ENCODE measurements around the gene PDPR. TPM values are rescaled to one million over a fixed set of nuclear protein-coding genes. Genes with fewer than 3 reads are reported as not detected.
A peak's percentile ranks its signal among the peaks of the same experiment; 100 is the strongest.
"Not testable (repeated sequence)": the region's sequence is repeated elsewhere in the genome, so short reads cannot be mapped to it uniquely, and the experiment has no call there.

PDPR gene
- 13.3 and 13.4 TPM in 2 replicates for polyA plus RNA-seq (2013)

- H3K9me3 ChIP-seq (ENCODE audit: insufficient read depth, low read depth, low read length); H2BK120ac ChIP-seq (ENCODE audit: insufficient read depth, low read length, poor library complexity); H2BK12ac ChIP-seq (ENCODE audit: low read length); H3K9ac ChIP-seq (ENCODE audit: low read length); H4K91ac ChIP-seq (ENCODE audit: low read depth, low read length); H3K4ac ChIP-seq (ENCODE audit: low read depth, low read length); H3K27me3 ChIP-seq (ENCODE audit: insufficient read depth, low read length); H4K12ac ChIP-seq (ENCODE audit: low read depth, low read length); H2AK5ac ChIP-seq (ENCODE audit: low read length); H2BK5ac ChIP-seq (ENCODE audit: low read depth, low read length, poor library complexity); H3K27ac ChIP-seq (ENCODE audit: low read depth, low read length); H3K18ac ChIP-seq (ENCODE audit: low read length); H3K23ac ChIP-seq (ENCODE audit: low read length); H3K79me1 ChIP-seq (ENCODE audit: low read length); H3K36me3 ChIP-seq (ENCODE audit: control insufficient read depth in 1 of 2, insufficient read depth in 2 of 2, low read length in 2 of 2); H3K79me2 ChIP-seq (ENCODE audit: control insufficient read depth, insufficient read depth, low read length, poor library complexity); H3K4me1 ChIP-seq (ENCODE audit: control insufficient read depth in 1 of 2, insufficient read depth in 2 of 2, low read length in 2 of 2): not testable (repeated sequence)
- Histone ChIP-seq H4K8ac (ENCODE audit: low read depth, low read length) (peak within 1 kb of the TSS; percentile 77), H3K4me2 (ENCODE audit: low read length) (peak within 1 kb of the TSS; percentile 71), H3K4me3 (ENCODE audit: low read depth, low read length) (peak within 1 kb of the TSS; percentile 80), H2AFZ (ENCODE audit: insufficient read depth, low read length, poor library complexity) (peak within 1 kb of the TSS; percentile 80), H3K14ac (ENCODE audit: low read length) (peak within 1 kb of the TSS; percentile 14)
- peak; percentile 87 to 90 for DNase-seq
- no CpG with 5 or more reads among the region's 88 CpGs for WGBS (ENCODE audit: extremely low coverage, insufficient coverage, insufficient read length)
These were observed at the start of gene PDPR for GRCh38 chr16:70113982-70114826. TSS of gene PDPR (plus strand) at chr16:70114332. CDS start at chr16:70120493, 6,161 bp downstream.

DNA sequence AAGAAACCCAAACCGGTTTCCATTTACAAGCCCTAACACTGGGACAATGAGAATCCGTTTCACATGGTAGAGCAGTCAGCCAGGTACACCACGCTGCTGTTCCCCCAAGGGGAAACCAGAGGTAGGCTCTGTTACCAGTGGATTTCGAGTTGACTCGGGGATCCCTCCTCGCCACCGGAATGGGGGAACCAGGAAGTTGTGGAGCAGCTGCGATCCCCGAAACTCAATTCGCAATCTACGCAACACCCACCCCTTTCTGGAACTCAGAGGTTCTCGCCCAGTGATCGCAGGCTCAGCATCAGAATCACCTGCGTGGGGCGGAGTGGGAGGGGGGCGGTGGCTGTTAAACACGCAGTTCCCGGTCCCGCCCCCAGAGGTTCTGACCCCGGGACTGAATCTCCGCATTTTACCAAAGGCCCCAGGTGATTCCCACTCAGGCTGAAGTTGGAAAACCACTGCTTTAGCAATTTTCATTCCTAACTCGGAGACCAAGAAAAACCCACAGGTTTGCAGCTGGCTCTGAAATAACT is 49.2 kb upstream of the PDPR start:
- not testable (repeated sequence) for H3K79me2 ChIP-seq (ENCODE audit: control insufficient read depth, insufficient read depth, low read length, poor library complexity); H3K23ac ChIP-seq (ENCODE audit: low read length); H4K12ac ChIP-seq (ENCODE audit: low read depth, low read length); H2AK5ac ChIP-seq (ENCODE audit: low read length); H3K36me3 ChIP-seq (ENCODE audit: control insufficient read depth in 1 of 2, insufficient read depth in 2 of 2, low read length in 2 of 2); H4K91ac ChIP-seq (ENCODE audit: low read depth, low read length); H2AFZ ChIP-seq (ENCODE audit: insufficient read depth, low read length, poor library complexity); H3K14ac ChIP-seq (ENCODE audit: low read length); H2BK5ac ChIP-seq (ENCODE audit: low read depth, low read length, poor library complexity); H3K9me3 ChIP-seq (ENCODE audit: insufficient read depth, low read depth, low read length); H3K4me1 ChIP-seq (ENCODE audit: control insufficient read depth in 1 of 2, insufficient read depth in 2 of 2, low read length in 2 of 2); H2BK12ac ChIP-seq (ENCODE audit: low read length); H3K79me1 ChIP-seq (ENCODE audit: low read length); H2BK120ac ChIP-seq (ENCODE audit: insufficient read depth, low read length, poor library complexity); H3K27me3 ChIP-seq (ENCODE audit: insufficient read depth, low read length)
- H3K4me3 ChIP-seq (ENCODE audit: low read depth, low read length): peak overlapping the region; percentile 85
- H3K18ac ChIP-seq (ENCODE audit: low read length): peak overlapping the region; percentile 88
- peak overlapping the region; percentile 100 for H3K4me2 ChIP-seq (ENCODE audit: low read length)
- H3K9ac ChIP-seq (ENCODE audit: low read length): peak overlapping the region; percentile 93
- H4K8ac ChIP-seq (ENCODE audit: low read depth, low read length): peak overlapping the region; percentile 18
- H3K4ac ChIP-seq (ENCODE audit: low read depth, low read length): peak overlapping the region; percentile 92
- H3K27ac ChIP-seq (ENCODE audit: low read depth, low read length): peak overlapping the region; percentile 8
- WGBS (ENCODE audit: extremely low coverage, insufficient coverage, insufficient read length): no CpG with 5 or more reads among the region's 22 CpGs
- DNase-seq: peak; percentile 30 to 46

- no CpG with 5 or more reads among the region's 40 CpGs for WGBS (ENCODE audit: extremely low coverage, insufficient coverage, insufficient read length)
- peak overlapping the region; percentile 96 for H3K4ac ChIP-seq (ENCODE audit: low read depth, low read length)
- H2AK5ac ChIP-seq (ENCODE audit: low read length): peak overlapping the region; percentile 53
- DNase-seq; H3K27me3 ChIP-seq (ENCODE audit: insufficient read depth, low read length); H3K79me1 ChIP-seq (ENCODE audit: low read length); H3K23ac ChIP-seq (ENCODE audit: low read length); H2BK12ac ChIP-seq (ENCODE audit: low read length); H3K9me3 ChIP-seq (ENCODE audit: insufficient read depth, low read depth, low read length); H3K36me3 ChIP-seq (ENCODE audit: control insufficient read depth in 1 of 2, insufficient read depth in 2 of 2, low read length in 2 of 2); H3K79me2 ChIP-seq (ENCODE audit: control insufficient read depth, insufficient read depth, low read length, poor library complexity); H3K4me1 ChIP-seq (ENCODE audit: control insufficient read depth in 1 of 2, insufficient read depth in 2 of 2, low read length in 2 of 2): not testable (repeated sequence)
- H4K8ac ChIP-seq (ENCODE audit: low read depth, low read length): peak overlapping the region; percentile 76
- peak overlapping the region; percentile 75 for H4K12ac ChIP-seq (ENCODE audit: low read depth, low read length)
- H3K9ac ChIP-seq (ENCODE audit: low read length): peak overlapping the region; percentile 78
- peak overlapping the region; percentile 100 for H3K4me2 ChIP-seq (ENCODE audit: low read length)
- H3K18ac ChIP-seq (ENCODE audit: low read length): peak overlapping the region; percentile 88
- H2BK5ac ChIP-seq (ENCODE audit: low read depth, low read length, poor library complexity): peak overlapping the region; percentile 79
- H3K27ac ChIP-seq (ENCODE audit: low read depth, low read length): peak overlapping the region; percentile 59
- H3K14ac ChIP-seq (ENCODE audit: low read length): peak overlapping the region; percentile 98
- H3K4me3 ChIP-seq (ENCODE audit: low read depth, low read length): peak overlapping the region; percentile 85
- H2AFZ ChIP-seq (ENCODE audit: insufficient read depth, low read length, poor library complexity): peak overlapping the region; percentile 78
- peak overlapping the region; percentile 83 for H2BK120ac ChIP-seq (ENCODE audit: insufficient read depth, low read length, poor library complexity)
- H4K91ac ChIP-seq (ENCODE audit: low read depth, low read length): peak overlapping the region; percentile 96
These were observed 48.8 kb upstream of the PDPR start for GRCh38 chr16:70065376-70065745.

DNA sequence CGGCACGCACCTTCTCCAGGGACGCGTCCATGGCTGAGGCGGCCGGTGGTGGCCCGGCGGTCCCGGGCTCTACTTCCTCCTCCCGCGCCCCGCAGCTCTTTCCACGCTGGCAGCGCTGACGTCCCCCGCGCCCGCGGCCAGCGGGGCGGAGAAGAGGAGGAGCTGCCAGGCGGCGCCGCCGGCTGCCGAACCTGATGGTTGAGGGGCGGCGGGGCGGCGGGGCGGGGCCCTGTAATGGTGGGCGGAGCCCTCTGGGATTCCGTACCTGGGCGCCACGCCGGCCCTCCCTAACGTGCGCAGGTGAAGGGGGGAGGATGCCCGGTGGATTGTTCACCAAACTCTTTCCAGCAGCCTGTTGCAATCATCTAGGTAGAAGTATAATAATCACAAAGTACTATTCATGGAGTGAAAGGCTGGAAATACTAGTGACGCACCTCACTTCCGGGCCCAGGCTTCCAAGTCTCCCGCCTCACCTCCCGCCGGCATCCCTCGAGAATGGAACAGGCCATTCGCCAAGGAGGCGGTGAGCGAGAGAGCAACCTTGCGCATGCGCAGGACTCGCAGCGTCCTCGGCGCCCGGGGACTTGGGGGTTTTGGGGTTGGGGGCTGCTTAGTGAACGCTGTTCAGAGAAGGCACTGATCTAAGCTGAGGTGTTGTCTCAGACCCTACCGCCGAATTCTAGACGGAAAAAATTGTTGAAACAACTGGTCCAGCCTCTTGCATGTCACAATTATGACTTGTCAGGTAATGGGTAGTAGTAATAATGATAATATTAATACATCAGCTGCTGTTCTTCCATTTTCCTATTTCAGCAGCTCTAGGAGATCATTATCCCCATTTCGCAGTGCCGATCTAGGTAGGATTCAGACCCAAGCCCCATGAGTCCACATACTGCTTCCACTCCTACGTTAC is 48.1 kb upstream of the PDPR start:
- Histone ChIP-seq H3K18ac (ENCODE audit: low read length) (peak overlapping the region; percentile 88), H2BK5ac (ENCODE audit: low read depth, low read length, poor library complexity) (peak overlapping the region; percentile 79), H4K8ac (ENCODE audit: low read depth, low read length) (peak overlapping the region; percentile 76), H2AFZ (ENCODE audit: insufficient read depth, low read length, poor library complexity) (peak overlapping the region; percentile 78), H3K4me3 (ENCODE audit: low read depth, low read length) (peak overlapping the region; percentile 85), H4K91ac (ENCODE audit: low read depth, low read length) (peak overlapping the region; percentile 96), H3K4me2 (ENCODE audit: low read length) (peak overlapping the region; percentile 100), H2BK120ac (ENCODE audit: insufficient read depth, low read length, poor library complexity) (peak overlapping the region; percentile 83), H2AK5ac (ENCODE audit: low read length) (peak overlapping the region; percentile 53), H3K4ac (ENCODE audit: low read depth, low read length) (peak overlapping the region; percentile 96), H3K14ac (ENCODE audit: low read length) (peak overlapping the region; percentile 98), H3K27ac (ENCODE audit: low read depth, low read length) (peak overlapping the region; percentile 59), H4K12ac (ENCODE audit: low read depth, low read length) (peak overlapping the region; percentile 75), H3K9ac (ENCODE audit: low read length) (peak overlapping the region; percentile 84)
- H3K27me3 ChIP-seq (ENCODE audit: insufficient read depth, low read length); H3K4me1 ChIP-seq (ENCODE audit: control insufficient read depth in 1 of 2, insufficient read depth in 2 of 2, low read length in 2 of 2); H3K9me3 ChIP-seq (ENCODE audit: insufficient read depth, low read depth, low read length); H2BK12ac ChIP-seq (ENCODE audit: low read length); H3K79me1 ChIP-seq (ENCODE audit: low read length); H3K36me3 ChIP-seq (ENCODE audit: control insufficient read depth in 1 of 2, insufficient read depth in 2 of 2, low read length in 2 of 2); H3K79me2 ChIP-seq (ENCODE audit: control insufficient read depth, insufficient read depth, low read length, poor library complexity); H3K23ac ChIP-seq (ENCODE audit: low read length): not testable (repeated sequence)
- peak; percentile 90 to 94 for DNase-seq
- no CpG with 5 or more reads among the region's 62 CpGs for WGBS (ENCODE audit: extremely low coverage, insufficient coverage, insufficient read length)
